ENCODE data around the gene NEK6. TPM values are rescaled to one million over a fixed set of nuclear protein-coding genes. Genes with fewer than 3 reads are reported as not detected.

Gene NEK6
- total and polyA plus RNA-seq, 12 donors, result 4.0 to 27.2 (median 15.1) TPM

DNA sequence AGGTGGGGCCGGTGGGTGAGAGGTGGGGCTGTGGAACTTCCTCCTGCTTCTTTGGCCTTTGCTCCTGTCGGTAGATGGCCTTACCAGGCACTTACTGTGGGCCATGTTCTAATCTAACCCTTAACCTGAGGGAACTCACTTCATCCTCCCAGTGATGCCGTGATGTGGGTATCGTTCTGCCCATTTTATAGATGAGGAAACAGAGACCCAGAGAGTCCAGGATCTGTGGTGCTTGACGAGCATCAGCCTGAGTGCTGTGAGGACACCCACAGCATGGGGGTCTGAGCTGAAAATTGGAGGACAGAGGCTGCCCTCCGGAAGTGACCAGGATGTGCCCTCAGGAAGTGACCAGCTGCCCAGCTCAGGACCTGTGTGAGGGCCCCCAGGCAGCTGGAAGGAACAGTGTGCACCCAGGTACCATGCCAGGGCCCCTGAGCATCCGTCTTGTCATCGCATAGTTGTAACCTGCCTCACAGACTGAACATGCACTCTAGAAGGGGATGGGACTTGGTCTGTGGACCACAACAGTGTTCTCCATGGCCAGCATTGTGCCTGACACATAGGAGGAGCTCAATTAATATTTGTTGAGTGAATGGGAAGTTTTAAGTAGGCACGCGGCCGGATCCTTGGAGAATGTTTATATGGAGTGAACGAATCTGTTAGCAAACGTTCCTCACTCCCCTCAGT is 8.5 kb downstream of the NEK6 start:
- Histone ChIP-seq H3K27ac (no peak overlapping the region), H3K4me3 (no peak overlapping the region), H3K27me3 (no peaks in the 10 kb centered on the region), H3K4me1 (replicated peaks in 1 of 2) (peaks cover 3 to 28% of the 10 kb centered on the region in 2 donors), H3K9me3 (replicated peaks in 1 of 3) (no peaks in the 10 kb centered on the region), H3K36me3 (replicated peaks in 1 of 2) (no peaks in the 10 kb centered on the region)
- no peak for DNase-seq
- WGBS, 4 donors, result 72 to 77% (median 76%) methylated on average over 9 to 13 of the region's 13 CpGs
- no peak for TF ChIP-seq POLR2A (IDR thresholded peaks at IDR 0.05)
- TF ChIP-seq, protein P1, sequence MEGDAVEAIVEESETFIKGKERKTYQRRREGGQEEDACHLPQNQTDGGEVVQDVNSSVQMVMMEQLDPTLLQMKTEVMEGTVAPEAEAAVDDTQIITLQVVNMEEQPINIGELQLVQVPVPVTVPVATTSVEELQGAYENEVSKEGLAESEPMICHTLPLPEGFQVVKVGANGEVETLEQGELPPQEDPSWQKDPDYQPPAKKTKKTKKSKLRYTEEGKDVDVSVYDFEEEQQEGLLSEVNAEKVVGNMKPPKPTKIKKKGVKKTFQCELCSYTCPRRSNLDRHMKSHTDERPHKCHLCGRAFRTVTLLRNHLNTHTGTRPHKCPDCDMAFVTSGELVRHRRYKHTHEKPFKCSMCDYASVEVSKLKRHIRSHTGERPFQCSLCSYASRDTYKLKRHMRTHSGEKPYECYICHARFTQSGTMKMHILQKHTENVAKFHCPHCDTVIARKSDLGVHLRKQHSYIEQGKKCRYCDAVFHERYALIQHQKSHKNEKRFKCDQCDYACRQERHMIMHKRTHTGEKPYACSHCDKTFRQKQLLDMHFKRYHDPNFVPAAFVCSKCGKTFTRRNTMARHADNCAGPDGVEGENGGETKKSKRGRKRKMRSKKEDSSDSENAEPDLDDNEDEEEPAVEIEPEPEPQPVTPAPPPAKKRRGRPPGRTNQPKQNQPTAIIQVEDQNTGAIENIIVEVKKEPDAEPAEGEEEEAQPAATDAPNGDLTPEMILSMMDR (IDR thresholded peaks at IDR 0.05), result no peak
- intact Hi-C loops (cut with DNase I), result no loop called here

DNA sequence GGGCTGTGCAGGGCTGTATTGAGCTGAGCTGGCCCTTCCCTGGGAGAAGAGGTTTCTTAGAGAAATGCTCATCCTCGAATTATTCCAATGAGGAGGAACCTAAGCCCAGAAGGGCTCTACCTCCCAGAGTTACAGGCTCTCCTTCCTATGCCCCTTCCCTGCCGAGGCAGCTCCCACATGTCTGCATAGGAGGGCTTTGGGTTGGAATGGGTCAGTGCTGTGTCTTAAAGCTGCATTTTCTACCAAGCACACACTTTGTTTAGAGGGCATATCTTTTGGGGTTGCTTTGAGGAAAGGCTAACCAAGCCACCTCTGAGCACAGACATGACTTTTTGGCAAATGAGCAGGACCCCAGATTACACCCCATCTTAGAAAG is 9.1 kb downstream of the NEK6 start:
- H3K27ac ChIP-seq, result peak overlapping the region in 1 of 5 donors; percentile 21
- intact Hi-C loops (cut with DNase I), result no loop called here
- 43 to 58% (median 46%) methylated on average over 2 of the region's 2 CpGs for WGBS, 4 donors
- H3K4me3 ChIP-seq, result no peak overlapping the region
- H3K4me1 ChIP-seq (replicated peaks in 1 of 2), result peaks cover 3 to 28% of the 10 kb centered on the region in 2 donors
- no peaks in the 10 kb centered on the region for H3K27me3 ChIP-seq
- H3K36me3 ChIP-seq (replicated peaks in 1 of 2), result no peaks in the 10 kb centered on the region
- no peaks in the 10 kb centered on the region for H3K9me3 ChIP-seq (replicated peaks in 1 of 3)
- DNase-seq, result no peak
- TF ChIP-seq POLR2A (IDR thresholded peaks at IDR 0.05), result no peak
- TF ChIP-seq, protein P1 (IDR thresholded peaks at IDR 0.05), result no peak

DNA sequence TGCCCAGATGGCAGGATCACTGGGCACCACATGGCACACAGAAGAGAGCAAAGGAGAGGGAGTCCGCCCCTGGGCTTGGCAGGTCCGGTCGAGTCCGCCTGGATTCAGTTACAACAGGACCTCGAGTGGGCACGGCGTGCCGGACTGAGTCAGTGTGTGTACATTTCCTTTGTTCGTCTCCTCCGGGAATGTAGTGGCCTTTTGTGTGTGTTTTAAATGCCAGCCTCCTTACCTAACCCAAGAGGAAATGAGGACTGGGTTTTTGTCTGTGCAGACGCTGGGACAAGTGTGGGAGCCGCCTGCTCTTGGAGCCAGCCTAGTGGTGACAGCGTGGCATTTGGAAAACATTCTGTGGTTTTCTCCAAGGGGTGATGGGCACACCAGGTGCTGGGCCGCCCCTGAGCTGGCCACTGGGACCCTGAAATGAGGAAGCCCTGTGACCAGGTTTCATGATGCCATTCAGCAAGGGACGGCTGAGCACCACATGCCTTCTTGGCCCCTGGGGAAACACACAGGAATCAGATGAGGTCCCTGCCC is 9.6 kb downstream of the NEK6 start:
- intact Hi-C loops (cut with DNase I), result no loop called here
- DNase-seq, result peak in 1 of 7 donors; percentile 35

DNA sequence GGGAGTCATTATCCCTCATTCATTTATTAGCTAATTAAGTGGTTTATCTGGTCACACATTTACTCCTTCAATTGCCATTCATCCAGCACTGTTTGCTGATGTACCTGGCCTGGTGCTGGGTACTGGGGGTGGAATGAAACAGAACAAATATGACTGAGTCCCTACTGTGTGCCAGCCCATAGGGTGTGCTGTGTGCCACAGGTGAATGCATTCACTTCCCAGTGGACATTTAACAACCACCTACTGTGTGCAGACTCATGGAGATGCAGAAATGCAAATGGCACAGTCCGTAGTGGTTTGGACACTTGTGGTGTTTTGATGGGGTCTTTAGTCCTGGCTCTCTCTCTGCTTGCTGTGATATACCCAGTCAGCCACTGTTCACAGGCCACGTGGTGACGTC is 10.5 kb downstream of the NEK6 start:
- WGBS, 4 donors, result 70 to 89% (median 75%) methylated on average over 3 of the region's 3 CpGs
- H3K9me3 ChIP-seq (replicated peaks in 1 of 3), result no peaks in the 10 kb centered on the region
- H3K4me1 ChIP-seq (replicated peaks in 1 of 2), result peaks cover 3 to 18% of the 10 kb centered on the region in 2 donors
- H3K4me3 ChIP-seq, result no peak overlapping the region
- no peak for TF ChIP-seq POLR2A (IDR thresholded peaks at IDR 0.05)
- TF ChIP-seq, protein P1 (IDR thresholded peaks at IDR 0.05), result no peak
- H3K27me3 ChIP-seq, result no peaks in the 10 kb centered on the region
- H3K27ac ChIP-seq, result no peak overlapping the region
- no peaks in the 10 kb centered on the region for H3K36me3 ChIP-seq (replicated peaks in 1 of 2)
- intact Hi-C loops (cut with DNase I), result no loop called here
- no peak for DNase-seq

More for the DNA sequence above, 9.6 kb downstream of the NEK6 start:
- 59 to 78% (median 65%) methylated on average over 12 to 15 of the region's 15 CpGs for WGBS, 4 donors
- Histone ChIP-seq H3K9me3 (replicated peaks in 1 of 3) (no peaks in the 10 kb centered on the region), H3K4me3 (no peak overlapping the region), H3K27me3 (no peaks in the 10 kb centered on the region), H3K27ac (peak overlapping the region in 2 of 5 donors; percentile 17 to 21), H3K36me3 (replicated peaks in 1 of 2) (no peaks in the 10 kb centered on the region), H3K4me1 (replicated peaks in 1 of 2) (peaks cover 3 to 27% of the 10 kb centered on the region in 2 donors)
- TF ChIP-seq POLR2A (IDR thresholded peaks at IDR 0.05), result no peak
- TF ChIP-seq, protein P1 (IDR thresholded peaks at IDR 0.05), result no peak

All from adrenal gland (tissue), 12 donors.